SK-N-SH (cell line): ENCODE results near the gene TCF7L2. TPM values are rescaled to one million over a fixed set of nuclear protein-coding genes. Genes with fewer than 3 reads are reported as not detected.

Experiments
- CTCF ChIA-PET: fragments of 300-600, 350-600 bp; formaldehyde crosslinking; extraction: SDS; loops from one replicate; lab custom pipeline; 2021; lab: Yijun Ruan, JAX
- POLR2A ChIA-PET: fragments of 350-600 bp; sonication (Branson Sonifier 250); formaldehyde crosslinking; extraction: SDS; loops from one replicate; lab custom pipeline; 2020; ENCODE audit warnings: antibody characterized with exemption, inconsistent platforms; lab: Yijun Ruan, JAX
- DNase-seq: peaks from one replicate; pipeline ENCODE4 v3.0.0; 2012
- H2AFZ ChIP-seq: fragments of 200-600 bp; sonication (generic); 2 replicates; pipeline ENCODE4 v1.8.1; 2016; ENCODE audit warnings: antibody characterized with exemption, mild to moderate bottlenecking, low read depth
- H3F3A ChIP-seq: fragments of 200-600 bp; sonication (generic); replicated peaks from 2 replicates; pipeline ENCODE3; 2016; ENCODE audit warnings: antibody characterized with exemption, mild to moderate bottlenecking; ENCODE audit not compliant: insufficient read depth
- H3K27ac ChIP-seq, 2 experiments: fragments of 200-500 bp in 1 of 2; fragments of 200-600 bp in 1 of 2; sonication (Bioruptor generic) in 1 of 2; sonication (generic), shearing (Covaris generic) in 1 of 2; 2 replicates each; pipeline versions ENCODE4 v1.5.1 to v1.6.1; 2014 to 2016; ENCODE audit warnings: low read depth in 2 of 2, inconsistent platforms in 1 of 2, low read length in 1 of 2, mild to moderate bottlenecking in 1 of 2, mixed read lengths in 1 of 2
- H3K27me3 ChIP-seq: fragments of 200-600 bp; sonication (generic), shearing (Covaris generic); 2 replicates; pipeline ENCODE4 v1.6.1; 2016; ENCODE audit warnings: mixed run types; ENCODE audit not compliant: insufficient read depth
- H3K36me3 ChIP-seq, 2 experiments: fragments of 200-500 bp in 1 of 2; fragments of 200-600 bp in 1 of 2; sonication (Bioruptor generic) in 1 of 2; sonication (generic) in 1 of 2; replicated peaks in 1 of 2; 2 replicates each; pipeline versions ENCODE3 to v1.5.1; 2014 to 2016; ENCODE audit warnings: low read length in 1 of 2, mild to moderate bottlenecking in 1 of 2; ENCODE audit not compliant: insufficient read depth in 2 of 2, control insufficient read depth in 1 of 2
- H3K4me1 ChIP-seq, 2 experiments: fragments of 200-500 bp in 1 of 2; fragments of 200-600 bp in 1 of 2; sonication (Bioruptor generic) in 1 of 2; sonication (generic), shearing (Covaris generic) in 1 of 2; 2 replicates each; pipeline versions ENCODE4 v1.5.1 to v1.6.1; 2014 to 2016; ENCODE audit warnings: low read depth in 1 of 2, low read length in 1 of 2, mixed run types in 1 of 2; ENCODE audit not compliant: insufficient read depth in 2 of 2, control insufficient read depth in 1 of 2
- H3K4me2 ChIP-seq: fragments of 200-600 bp; sonication (generic), shearing (Covaris generic); 2 replicates; pipeline ENCODE4 v1.6.1; 2017; ENCODE audit warnings: mixed run types
- H3K4me3 ChIP-seq, 2 experiments: fragments of 200-500 bp in 1 of 2; fragments of 200-600 bp in 1 of 2; sonication (Bioruptor generic) in 1 of 2; sonication (generic), shearing (Covaris generic) in 1 of 2; 2 replicates each; pipeline versions ENCODE4 v1.5.1 to v1.8.1; 2014 to 2016; ENCODE audit warnings: low read depth in 2 of 2, inconsistent platforms in 1 of 2, low read length in 1 of 2, mild to moderate bottlenecking in 1 of 2, mixed read lengths in 1 of 2, moderate library complexity in 1 of 2
- H3K79me2 ChIP-seq: fragments of 200-600 bp; sonication (generic); 2 replicates; pipeline ENCODE4 v1.8.1; 2017; ENCODE audit warnings: mild to moderate bottlenecking; ENCODE audit not compliant: insufficient read depth
- H3K9ac ChIP-seq: fragments of 200-600 bp; sonication (generic); 2 replicates; pipeline ENCODE4 v1.6.1; 2017; ENCODE audit warnings: mixed run types
- H3K9me2 ChIP-seq: fragments of 200-600 bp; sonication (generic); 2 replicates; pipeline ENCODE4 v1.6.1; 2017; ENCODE audit warnings: mixed run types
- H3K9me3 ChIP-seq: fragments of 200-600 bp; sonication (generic); 2 replicates; pipeline ENCODE4 v1.6.1; 2017; ENCODE audit warnings: mixed run types, mild to moderate bottlenecking, moderate library complexity
- H4K20me1 ChIP-seq: fragments of 200-600 bp; sonication (generic); 2 replicates; pipeline ENCODE4 v1.6.1; 2017; ENCODE audit warnings: mild to moderate bottlenecking, mixed run types; ENCODE audit not compliant: insufficient read depth
- ELF1 ChIP-seq: IDR thresholded peaks from 2 replicates; pipeline ENCODE4 v1.4.0; 2012
- EZH2phosphoT487 ChIP-seq: fragments of 200-600 bp; sonication (generic); IDR thresholded peaks from 2 replicates; pipeline ENCODE4 v1.6.1; 2017; ENCODE audit warnings: low read depth, mixed run types, mild to moderate bottlenecking, antibody characterized with exemption, moderate library complexity, borderline replicate concordance
- FOSL2 ChIP-seq: IDR thresholded peaks from 2 replicates; pipeline ENCODE4 v1.4.0; 2012; ENCODE audit warnings: low read depth, mild to moderate bottlenecking, moderate library complexity, borderline replicate concordance
- MEF2A ChIP-seq: IDR thresholded peaks from 2 replicates; pipeline ENCODE4 v1.4.0; 2012; ENCODE audit warnings: low read depth, borderline replicate concordance
- MXI1 ChIP-seq: IDR thresholded peaks from 2 replicates; pipeline ENCODE4 v1.6.1; 2012; ENCODE audit warnings: mild to moderate bottlenecking, low read depth, low read length, improper control_type of control experiment
- NRF1 ChIP-seq: IDR thresholded peaks from 2 replicates; pipeline ENCODE4 v1.6.1; 2012; ENCODE audit warnings: low read depth, mild to moderate bottlenecking, low read length
- POLR2AphosphoS5 ChIP-seq: IDR thresholded peaks from 2 replicates; pipeline ENCODE4 v1.6.1; 2012; ENCODE audit warnings: low read depth, low read length
- RXRA ChIP-seq: IDR thresholded peaks from 2 replicates; pipeline ENCODE4 v1.4.0; 2012; ENCODE audit warnings: low read depth, mild to moderate bottlenecking, borderline replicate concordance
- SIN3A ChIP-seq: IDR thresholded peaks from 2 replicates; pipeline ENCODE4 v1.6.1; 2012; ENCODE audit warnings: low read depth, mild to moderate bottlenecking, low read length, moderate library complexity, borderline replicate concordance
- SMC3 ChIP-seq: IDR thresholded peaks from 2 replicates; pipeline ENCODE4 v1.6.1; 2012; ENCODE audit warnings: low read depth, low read length, improper control_type of control experiment
- TCF12 ChIP-seq: IDR thresholded peaks from 2 replicates; pipeline ENCODE4 v1.4.0; 2012
- TEAD4 ChIP-seq: IDR thresholded peaks from 2 replicates; pipeline ENCODE4 v1.4.0; 2012; ENCODE audit warnings: mild to moderate bottlenecking, borderline replicate concordance; ENCODE audit not compliant: insufficient read depth
- WGBS: methylation state at CpG from one replicate; pipeline ENCODE4 v1.1.6; 2017; ENCODE audit warnings: low lambda C conversion rate; 5-methylcytosine and 5-hydroxymethylcytosine counted together
- polyA plus RNA-seq, 3 experiments: library from polyadenylated mRNA; depleted of rRNA; stranded (reverse); fragments of >200 nt; gene quantifications; 2 replicates each; pipeline ENCODE4 v1.2.3, GENCODE V29; 2012
- TF ChIP-seq, protein P1 (sequence below): IDR thresholded peaks from 2 replicates; pipeline ENCODE4 v1.4.0; 2012; ENCODE audit warnings: low read depth, borderline replicate concordance
- TF ChIP-seq, protein P2 (sequence below): IDR thresholded peaks from 2 replicates; pipeline ENCODE4 v1.4.0; 2012; ENCODE audit warnings: low read depth
- TF ChIP-seq, protein P3 (sequence below): fragments of 150-350 bp; IDR thresholded peaks from 2 replicates; pipeline ENCODE4 v1.6.1; 2017; ENCODE audit warnings: antibody characterized with exemption, low read length, low read depth, borderline replicate concordance
- TF ChIP-seq, protein P4 (sequence below): IDR thresholded peaks from 2 replicates; pipeline ENCODE4 v1.4.0; 2012; ENCODE audit warnings: low read depth, borderline replicate concordance
- TF ChIP-seq, protein P5 (sequence below): IDR thresholded peaks from 2 replicates; pipeline ENCODE4 v1.6.1; 2012; ENCODE audit warnings: mild to moderate bottlenecking, low read depth, low read length, moderate library complexity
- TF ChIP-seq, protein P6 (sequence below): fragments of 150-350 bp; IDR thresholded peaks from 2 replicates; pipeline ENCODE4 v1.6.1; 2016; ENCODE audit warnings: mild to moderate bottlenecking, low read depth, low read length

The TCF7L2 gene
- polyA plus RNA-seq, 1 of the 3 experiments (the other 2 are of a cell fraction): 10.2 TPM

GRCh38 chr10:112969542-112969941 lies 19.5 kb downstream of the TCF7L2 start:
- Histone ChIP-seq H3K27ac (no peak overlapping the region), H3K36me3 (peaks cover 0 to 31% of the 10 kb centered on the region in 2 experiments), H3K9me2 (no peaks in the 10 kb centered on the region), H3K4me3 (no peak overlapping the region), H2AFZ (no peak overlapping the region), H3K79me2 (peaks cover 77% of the 10 kb centered on the region), H3K9ac (no peak overlapping the region)
- ChIA-PET POLR2A (no interaction called here), CTCF (no interaction called here)
- WGBS: 100% methylated on average over 1 of the region's 2 CpGs
- TF ChIP-seq NRF1 (no peak), MXI1 (no peak), ELF1 (no peak), TEAD4 (no peak), MEF2A (no peak), EZH2phosphoT487 (no peak), RXRA (no peak), TCF12 (no peak), POLR2AphosphoS5 (no peak), FOSL2 (no peak), SIN3A (no peak), SMC3 (no peak)
- TF ChIP-seq, protein P1, sequence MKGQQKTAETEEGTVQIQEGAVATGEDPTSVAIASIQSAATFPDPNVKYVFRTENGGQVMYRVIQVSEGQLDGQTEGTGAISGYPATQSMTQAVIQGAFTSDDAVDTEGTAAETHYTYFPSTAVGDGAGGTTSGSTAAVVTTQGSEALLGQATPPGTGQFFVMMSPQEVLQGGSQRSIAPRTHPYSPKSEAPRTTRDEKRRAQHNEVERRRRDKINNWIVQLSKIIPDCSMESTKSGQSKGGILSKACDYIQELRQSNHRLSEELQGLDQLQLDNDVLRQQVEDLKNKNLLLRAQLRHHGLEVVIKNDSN: no peak
- TF ChIP-seq, protein P2, sequence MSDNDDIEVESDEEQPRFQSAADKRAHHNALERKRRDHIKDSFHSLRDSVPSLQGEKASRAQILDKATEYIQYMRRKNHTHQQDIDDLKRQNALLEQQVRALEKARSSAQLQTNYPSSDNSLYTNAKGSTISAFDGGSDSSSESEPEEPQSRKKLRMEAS: no peak
- TF ChIP-seq, protein P3, sequence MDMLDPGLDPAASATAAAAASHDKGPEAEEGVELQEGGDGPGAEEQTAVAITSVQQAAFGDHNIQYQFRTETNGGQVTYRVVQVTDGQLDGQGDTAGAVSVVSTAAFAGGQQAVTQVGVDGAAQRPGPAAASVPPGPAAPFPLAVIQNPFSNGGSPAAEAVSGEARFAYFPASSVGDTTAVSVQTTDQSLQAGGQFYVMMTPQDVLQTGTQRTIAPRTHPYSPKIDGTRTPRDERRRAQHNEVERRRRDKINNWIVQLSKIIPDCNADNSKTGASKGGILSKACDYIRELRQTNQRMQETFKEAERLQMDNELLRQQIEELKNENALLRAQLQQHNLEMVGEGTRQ: no peak
- TF ChIP-seq, protein P4, sequence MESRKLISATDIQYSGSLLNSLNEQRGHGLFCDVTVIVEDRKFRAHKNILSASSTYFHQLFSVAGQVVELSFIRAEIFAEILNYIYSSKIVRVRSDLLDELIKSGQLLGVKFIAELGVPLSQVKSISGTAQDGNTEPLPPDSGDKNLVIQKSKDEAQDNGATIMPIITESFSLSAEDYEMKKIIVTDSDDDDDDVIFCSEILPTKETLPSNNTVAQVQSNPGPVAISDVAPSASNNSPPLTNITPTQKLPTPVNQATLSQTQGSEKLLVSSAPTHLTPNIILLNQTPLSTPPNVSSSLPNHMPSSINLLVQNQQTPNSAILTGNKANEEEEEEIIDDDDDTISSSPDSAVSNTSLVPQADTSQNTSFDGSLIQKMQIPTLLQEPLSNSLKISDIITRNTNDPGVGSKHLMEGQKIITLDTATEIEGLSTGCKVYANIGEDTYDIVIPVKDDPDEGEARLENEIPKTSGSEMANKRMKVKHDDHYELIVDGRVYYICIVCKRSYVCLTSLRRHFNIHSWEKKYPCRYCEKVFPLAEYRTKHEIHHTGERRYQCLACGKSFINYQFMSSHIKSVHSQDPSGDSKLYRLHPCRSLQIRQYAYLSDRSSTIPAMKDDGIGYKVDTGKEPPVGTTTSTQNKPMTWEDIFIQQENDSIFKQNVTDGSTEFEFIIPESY: no peak
- TF ChIP-seq, protein P5, sequence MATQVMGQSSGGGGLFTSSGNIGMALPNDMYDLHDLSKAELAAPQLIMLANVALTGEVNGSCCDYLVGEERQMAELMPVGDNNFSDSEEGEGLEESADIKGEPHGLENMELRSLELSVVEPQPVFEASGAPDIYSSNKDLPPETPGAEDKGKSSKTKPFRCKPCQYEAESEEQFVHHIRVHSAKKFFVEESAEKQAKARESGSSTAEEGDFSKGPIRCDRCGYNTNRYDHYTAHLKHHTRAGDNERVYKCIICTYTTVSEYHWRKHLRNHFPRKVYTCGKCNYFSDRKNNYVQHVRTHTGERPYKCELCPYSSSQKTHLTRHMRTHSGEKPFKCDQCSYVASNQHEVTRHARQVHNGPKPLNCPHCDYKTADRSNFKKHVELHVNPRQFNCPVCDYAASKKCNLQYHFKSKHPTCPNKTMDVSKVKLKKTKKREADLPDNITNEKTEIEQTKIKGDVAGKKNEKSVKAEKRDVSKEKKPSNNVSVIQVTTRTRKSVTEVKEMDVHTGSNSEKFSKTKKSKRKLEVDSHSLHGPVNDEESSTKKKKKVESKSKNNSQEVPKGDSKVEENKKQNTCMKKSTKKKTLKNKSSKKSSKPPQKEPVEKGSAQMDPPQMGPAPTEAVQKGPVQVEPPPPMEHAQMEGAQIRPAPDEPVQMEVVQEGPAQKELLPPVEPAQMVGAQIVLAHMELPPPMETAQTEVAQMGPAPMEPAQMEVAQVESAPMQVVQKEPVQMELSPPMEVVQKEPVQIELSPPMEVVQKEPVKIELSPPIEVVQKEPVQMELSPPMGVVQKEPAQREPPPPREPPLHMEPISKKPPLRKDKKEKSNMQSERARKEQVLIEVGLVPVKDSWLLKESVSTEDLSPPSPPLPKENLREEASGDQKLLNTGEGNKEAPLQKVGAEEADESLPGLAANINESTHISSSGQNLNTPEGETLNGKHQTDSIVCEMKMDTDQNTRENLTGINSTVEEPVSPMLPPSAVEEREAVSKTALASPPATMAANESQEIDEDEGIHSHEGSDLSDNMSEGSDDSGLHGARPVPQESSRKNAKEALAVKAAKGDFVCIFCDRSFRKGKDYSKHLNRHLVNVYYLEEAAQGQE: no peak
- TF ChIP-seq, protein P6, sequence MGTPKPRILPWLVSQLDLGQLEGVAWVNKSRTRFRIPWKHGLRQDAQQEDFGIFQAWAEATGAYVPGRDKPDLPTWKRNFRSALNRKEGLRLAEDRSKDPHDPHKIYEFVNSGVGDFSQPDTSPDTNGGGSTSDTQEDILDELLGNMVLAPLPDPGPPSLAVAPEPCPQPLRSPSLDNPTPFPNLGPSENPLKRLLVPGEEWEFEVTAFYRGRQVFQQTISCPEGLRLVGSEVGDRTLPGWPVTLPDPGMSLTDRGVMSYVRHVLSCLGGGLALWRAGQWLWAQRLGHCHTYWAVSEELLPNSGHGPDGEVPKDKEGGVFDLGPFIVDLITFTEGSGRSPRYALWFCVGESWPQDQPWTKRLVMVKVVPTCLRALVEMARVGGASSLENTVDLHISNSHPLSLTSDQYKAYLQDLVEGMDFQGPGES: no peak
- TF ChIP-seq, all 33 proteins: peak for 0
- Histone ChIP-seq H3K9me3 (no peaks in the 10 kb centered on the region), H3K4me1 (peaks cover 12 to 16% of the 10 kb centered on the region in 2 experiments; a peak in 3 of 4 replicates), H4K20me1 (peaks cover 6% of the 10 kb centered on the region; the same call in 1 of the 2 replicates), H3K27me3 (no peaks in the 10 kb centered on the region), H3K4me2 (no peak overlapping the region), H3F3A (peaks cover 20% of the 10 kb centered on the region)
- DNase-seq: no peak
